Umbilical cord (tissue), 2 donors: ENCODE data around the gene ANAPC13. TPM values are rescaled to one million over a fixed set of nuclear protein-coding genes. Genes with fewer than 3 reads are reported as not detected.

Experiments
- DNase-seq: peaks from one replicate; pipeline ENCODE4 v3.0.0-alpha.2; 2015; ENCODE audit warnings: low spot score
- total RNA-seq: library from RNA; depleted of rRNA; stranded (reverse); fragments of >200 nt; gene quantifications from one replicate; pipeline ENCODE4 v1.2.3, GENCODE V29; 2014; ENCODE audit warnings: low replicate concordance; ENCODE audit not compliant: insufficient read depth

ANAPC13 gene
- total RNA-seq, 1 donor from 2014 or later: 79.7 TPM

- DNase-seq: no peak
Observed at GRCh38 chr3:134483195-134483900, 2.4 kb downstream of the ANAPC13 start.

- no peak for DNase-seq
Observed at GRCh38 chr3:134482622-134483021, 3.2 kb downstream of the ANAPC13 start.

- no peak for DNase-seq
Observed at GRCh38 chr3:134481166-134481565, 4.6 kb downstream of the ANAPC13 start.

- DNase-seq: no peak
Observed at GRCh38 chr3:134480546-134480945, 5.2 kb downstream of the ANAPC13 start.

GRCh38 chr3:134477938-134478337 is 7.8 kb downstream of the ANAPC13 start:
- DNase-seq: no peak

- DNase-seq: no peak
Observed at GRCh38 chr3:134477002-134477401, 8.8 kb downstream of the ANAPC13 start.

- no peak for DNase-seq
Observed at GRCh38 chr3:134476306-134476705, 9.5 kb downstream of the ANAPC13 start.

GRCh38 chr3:134474956-134475355 is 10.8 kb downstream of the ANAPC13 start:
- no peak for DNase-seq

GRCh38 chr3:134473868-134474546 is 11.8 kb downstream of the ANAPC13 start:
- DNase-seq: peak; percentile 87

- no peak for DNase-seq
Observed at GRCh38 chr3:134472831-134473230, 13.0 kb downstream of the ANAPC13 start.

- no peak for DNase-seq
Observed at GRCh38 chr3:134471521-134472193, 14.1 kb downstream of the ANAPC13 start.

- no peak for DNase-seq
Observed at GRCh38 chr3:134468519-134468918, 17.3 kb downstream of the ANAPC13 start.

GRCh38 chr3:134466331-134466730 is 19.5 kb downstream of the ANAPC13 start:
- DNase-seq: no peak

GRCh38 chr3:134464689-134465365 is 21.0 kb downstream of the ANAPC13 start:
- DNase-seq: no peak

- peak; percentile 95 for DNase-seq
Observed at GRCh38 chr3:134464064-134464688, 21.6 kb downstream of the ANAPC13 start.

GRCh38 chr3:134463676-134464063 is 22.1 kb downstream of the ANAPC13 start:
- DNase-seq: no peak

- DNase-seq: peak; percentile 72
Observed at GRCh38 chr3:134462331-134462941, 23.3 kb downstream of the ANAPC13 start.

- peak; percentile 49 for DNase-seq
Observed at GRCh38 chr3:134460965-134461364, 24.8 kb downstream of the ANAPC13 start.

- DNase-seq: peak; percentile 51
Observed at GRCh38 chr3:134459562-134459961, 26.2 kb downstream of the ANAPC13 start.

GRCh38 chr3:134458406-134458945 is 27.3 kb downstream of the ANAPC13 start:
- no peak for DNase-seq
